ENCODE measurements around the gene CYP2B6. TPM values are rescaled to one million over a fixed set of nuclear protein-coding genes. Genes with fewer than 3 reads are reported as not detected.
"Not testable (repeated sequence)": the region's sequence is repeated elsewhere in the genome, so short reads cannot be mapped to it uniquely, and the experiment has no call there.

Gene CYP2B6
- total RNA-seq, 6 experiments from 2014 or later = 7.9 to 5,721 (median 385) TPM

DNA sequence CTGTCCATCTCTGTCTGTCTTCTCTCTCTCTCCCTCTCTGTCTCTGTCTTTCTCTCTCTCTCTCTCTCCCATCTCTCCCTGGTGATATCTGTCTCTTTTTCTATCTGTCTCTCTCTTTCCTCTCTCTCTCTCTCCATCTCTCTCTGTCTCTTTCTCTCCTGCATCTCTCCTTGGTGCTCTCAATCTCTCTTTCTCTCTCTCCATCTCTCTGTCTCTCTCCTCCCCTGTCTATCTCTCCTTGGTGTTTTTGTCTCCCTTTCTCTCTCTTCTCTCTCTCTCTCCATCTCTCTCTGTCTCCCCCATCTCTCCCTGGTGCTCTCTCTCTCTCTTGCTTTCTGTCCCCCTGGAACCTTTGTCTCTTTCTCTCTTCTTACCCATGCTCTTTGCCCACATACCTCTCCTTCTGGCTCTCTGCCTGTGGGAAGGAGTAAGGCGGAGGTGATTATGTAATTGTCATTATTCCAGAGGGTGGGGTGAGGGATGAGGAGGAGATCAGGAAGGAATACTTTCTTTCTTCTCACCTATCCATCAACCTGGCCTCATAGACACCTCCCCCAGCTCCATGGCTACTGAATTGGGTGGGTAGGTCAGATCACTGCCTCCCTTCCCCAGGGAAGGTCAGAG, 30.9 kb upstream of the CYP2B6 start:
- DNase-seq (no peak), ATAC-seq (no peak)
- Histone ChIP-seq H3K27me3 (no peaks in the 10 kb centered on the region), H3K4me1 (no peaks in the 10 kb centered on the region), H3K9me3 (no peaks in the 10 kb centered on the region), H3K4me3 (no peak overlapping the region), H3K27ac (no peak overlapping the region), H3K36me3 (no peaks in the 10 kb centered on the region)
- intact Hi-C loops (cut with DNase I) = no loop called here
- no CpG with 5 or more reads among the region's 1 CpG for WGBS (ENCODE audit: insufficient coverage, low coverage, low lambda C conversion rate, missing lambda C conversion rate)
- TF ChIP-seq, protein P1, sequence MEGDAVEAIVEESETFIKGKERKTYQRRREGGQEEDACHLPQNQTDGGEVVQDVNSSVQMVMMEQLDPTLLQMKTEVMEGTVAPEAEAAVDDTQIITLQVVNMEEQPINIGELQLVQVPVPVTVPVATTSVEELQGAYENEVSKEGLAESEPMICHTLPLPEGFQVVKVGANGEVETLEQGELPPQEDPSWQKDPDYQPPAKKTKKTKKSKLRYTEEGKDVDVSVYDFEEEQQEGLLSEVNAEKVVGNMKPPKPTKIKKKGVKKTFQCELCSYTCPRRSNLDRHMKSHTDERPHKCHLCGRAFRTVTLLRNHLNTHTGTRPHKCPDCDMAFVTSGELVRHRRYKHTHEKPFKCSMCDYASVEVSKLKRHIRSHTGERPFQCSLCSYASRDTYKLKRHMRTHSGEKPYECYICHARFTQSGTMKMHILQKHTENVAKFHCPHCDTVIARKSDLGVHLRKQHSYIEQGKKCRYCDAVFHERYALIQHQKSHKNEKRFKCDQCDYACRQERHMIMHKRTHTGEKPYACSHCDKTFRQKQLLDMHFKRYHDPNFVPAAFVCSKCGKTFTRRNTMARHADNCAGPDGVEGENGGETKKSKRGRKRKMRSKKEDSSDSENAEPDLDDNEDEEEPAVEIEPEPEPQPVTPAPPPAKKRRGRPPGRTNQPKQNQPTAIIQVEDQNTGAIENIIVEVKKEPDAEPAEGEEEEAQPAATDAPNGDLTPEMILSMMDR (IDR thresholded peaks at IDR 0.05) = no peak
- TF ChIP-seq POLR2A (IDR thresholded peaks at IDR 0.05) = no peak

DNA sequence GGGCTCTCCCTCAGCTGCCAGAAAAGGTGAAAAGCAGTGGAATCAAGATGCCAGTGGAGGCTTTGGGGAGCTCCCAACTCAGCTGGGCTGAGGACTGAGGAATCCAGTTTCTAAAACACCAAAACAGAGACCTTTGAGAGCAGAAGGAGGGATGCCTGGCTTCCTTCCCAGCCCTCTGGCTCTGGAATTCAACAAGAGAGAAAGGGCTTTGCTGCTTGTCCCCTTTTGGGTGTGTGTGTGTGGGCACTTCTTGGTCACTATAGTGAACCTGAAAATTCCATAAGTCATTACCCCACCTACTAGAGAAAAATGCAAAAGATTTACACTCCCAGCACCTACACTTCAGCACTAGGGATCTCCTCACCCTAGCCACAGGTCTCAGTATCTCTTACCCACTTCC, 30.3 kb upstream of the CYP2B6 start:
- ATAC-seq (no peak), DNase-seq (no peak)
- no peak overlapping the region for H3K27ac ChIP-seq
- intact Hi-C loops (cut with DNase I) = no loop called here
- TF ChIP-seq, protein P1 (IDR thresholded peaks at IDR 0.05) = no peak
- no peak for TF ChIP-seq POLR2A (IDR thresholded peaks at IDR 0.05)
- no peaks in the 10 kb centered on the region for H3K36me3 ChIP-seq
- H3K27me3 ChIP-seq = no peaks in the 10 kb centered on the region
- no peak overlapping the region for H3K4me3 ChIP-seq
- no peaks in the 10 kb centered on the region for H3K9me3 ChIP-seq
- H3K4me1 ChIP-seq = no peaks in the 10 kb centered on the region

DNA sequence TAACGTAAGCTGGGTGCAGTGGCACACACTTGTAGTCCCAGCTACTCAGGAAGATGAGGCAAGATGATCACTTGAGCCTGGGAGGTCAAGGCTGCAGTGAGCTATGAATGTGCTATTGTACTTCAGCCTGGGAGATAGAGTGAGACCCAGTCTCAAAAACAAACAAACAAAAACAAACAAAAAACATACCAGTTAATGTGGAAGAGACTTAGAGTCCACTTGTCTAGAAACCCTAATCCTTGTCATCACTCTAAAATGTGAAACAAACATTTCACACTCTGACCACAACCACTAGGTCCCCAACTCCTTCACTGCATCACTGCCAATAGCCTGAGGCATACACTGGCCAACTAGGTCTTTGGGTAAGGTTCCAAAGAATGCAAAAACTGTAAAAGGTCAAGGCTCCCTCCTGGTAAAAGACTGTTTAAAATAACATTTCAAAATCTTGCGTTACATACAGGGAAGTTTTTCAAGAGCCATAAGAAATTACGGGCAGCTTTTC, 28.6 kb upstream of the CYP2B6 start:
- Histone ChIP-seq H3K27me3 (no peaks in the 10 kb centered on the region), H3K4me3 (no peak overlapping the region), H3K9me3 (no peaks in the 10 kb centered on the region), H3K36me3 (no peaks in the 10 kb centered on the region), H3K27ac (no peak overlapping the region), H3K4me1 (no peaks in the 10 kb centered on the region)
- ATAC-seq (peak in 1 of 4 donors; percentile 17), DNase-seq (no peak)
- whole genome bisulfite sequencing (ENCODE audit: insufficient coverage, low coverage, low lambda C conversion rate, missing lambda C conversion rate) = 73% methylated on average over 3 of the region's 3 CpGs
- intact Hi-C loops (cut with DNase I) = no loop called here
- TF ChIP-seq POLR2A (IDR thresholded peaks at IDR 0.05) = no peak
- TF ChIP-seq, protein P1 (IDR thresholded peaks at IDR 0.05) = no peak

DNA sequence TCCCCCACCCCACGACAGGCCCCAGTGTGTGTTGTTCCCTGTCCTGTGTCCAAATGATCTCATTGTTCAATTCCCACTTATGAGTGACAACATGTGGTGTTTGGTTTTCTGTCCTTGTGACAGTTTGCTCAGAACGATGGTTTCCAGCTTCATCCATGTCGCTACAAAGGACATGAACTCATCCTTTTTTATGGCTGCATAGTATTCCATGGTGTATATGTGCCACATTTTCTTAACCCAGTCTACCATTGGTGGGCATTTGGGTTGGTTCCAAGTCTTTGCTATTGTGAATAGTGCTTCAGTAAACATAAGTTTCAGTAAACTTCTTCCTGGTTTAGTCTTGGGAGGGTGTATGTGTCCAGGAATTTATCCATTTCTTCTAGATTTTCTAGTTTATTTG, 26.7 kb upstream of the CYP2B6 start:
- intact Hi-C loops (cut with DNase I); H3K4me3 ChIP-seq; H3K27me3 ChIP-seq; H3K9me3 ChIP-seq; H3K36me3 ChIP-seq; H3K27ac ChIP-seq; DNase-seq; H3K4me1 ChIP-seq; ATAC-seq: not testable (repeated sequence)
- WGBS (ENCODE audit: insufficient coverage, low coverage, low lambda C conversion rate, missing lambda C conversion rate) = 81% methylated on average over 3 of the region's 3 CpGs

DNA sequence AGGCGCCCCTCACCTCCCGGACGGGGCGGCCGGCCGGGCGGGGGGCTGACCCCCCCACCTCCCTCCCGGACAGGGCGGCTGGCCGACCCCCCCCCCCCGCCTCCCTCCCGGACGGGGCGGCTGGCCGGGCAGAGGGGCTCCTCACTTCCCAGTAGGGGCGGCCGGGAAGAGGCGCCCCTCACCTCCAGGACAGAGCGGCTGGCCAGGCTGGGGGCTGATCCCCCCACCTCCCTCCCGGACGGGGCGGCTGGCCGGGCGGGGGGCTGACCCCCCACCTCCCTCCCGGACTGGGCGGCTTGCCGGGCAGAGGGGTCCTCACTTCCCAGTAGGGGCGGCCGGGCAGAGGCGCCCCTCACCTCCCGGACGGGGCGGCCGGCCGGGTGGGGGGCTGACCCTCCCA, 25.7 kb upstream of the CYP2B6 start:
- H3K4me3 ChIP-seq; DNase-seq; H3K4me1 ChIP-seq; H3K36me3 ChIP-seq; H3K9me3 ChIP-seq; ATAC-seq; H3K27me3 ChIP-seq; intact Hi-C loops (cut with DNase I); H3K27ac ChIP-seq: not testable (repeated sequence)
- WGBS (ENCODE audit: insufficient coverage, low coverage, low lambda C conversion rate, missing lambda C conversion rate) = no CpG with 5 or more reads among the region's 35 CpGs

DNA sequence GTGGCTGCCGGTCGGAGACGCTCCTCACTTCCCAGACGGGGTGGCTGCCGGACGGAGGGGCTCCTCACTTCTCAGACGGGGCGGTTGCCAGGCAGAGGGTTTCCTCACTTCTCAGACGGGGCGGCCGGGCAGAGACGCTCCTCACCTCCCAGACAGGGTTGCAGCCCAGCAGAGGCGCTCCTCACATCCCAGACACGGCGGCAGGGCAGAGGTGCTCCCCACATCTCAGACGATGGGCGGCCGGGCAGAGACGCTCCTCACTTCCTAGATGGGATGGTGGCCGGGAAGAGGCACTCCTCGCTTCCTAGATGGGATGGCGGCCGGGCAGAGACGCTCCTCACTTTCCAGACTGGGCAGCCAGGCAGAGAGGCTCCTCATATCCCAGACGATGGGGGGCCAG, 24.5 kb upstream of the CYP2B6 start:
- no CpG with 5 or more reads among the region's 25 CpGs for WGBS (ENCODE audit: insufficient coverage, low coverage, low lambda C conversion rate, missing lambda C conversion rate)
- ATAC-seq; DNase-seq; H3K9me3 ChIP-seq; H3K27me3 ChIP-seq; H3K4me1 ChIP-seq; H3K36me3 ChIP-seq; intact Hi-C loops (cut with DNase I); H3K27ac ChIP-seq; H3K4me3 ChIP-seq: not testable (repeated sequence)

DNA sequence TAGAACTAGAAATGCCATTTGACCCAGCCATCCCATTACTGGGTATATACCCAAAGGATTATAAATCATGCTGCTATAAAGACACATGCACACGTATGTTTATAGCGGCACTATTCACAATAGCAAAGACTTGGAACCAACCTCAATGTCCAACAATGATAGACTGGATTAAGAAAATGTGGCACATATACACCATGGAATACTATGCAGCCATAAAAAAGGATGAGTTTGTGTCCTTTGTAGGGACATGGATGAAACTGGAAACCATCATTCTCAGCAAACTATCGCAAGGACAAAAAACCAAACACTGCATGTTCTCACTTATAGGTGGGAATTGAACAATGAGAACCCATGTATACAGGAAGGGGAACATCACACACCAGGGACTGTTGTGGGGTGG, 23.0 kb upstream of the CYP2B6 start:
- intact Hi-C loops (cut with DNase I); H3K9me3 ChIP-seq; H3K36me3 ChIP-seq; H3K4me1 ChIP-seq; DNase-seq; ATAC-seq; H3K4me3 ChIP-seq; H3K27me3 ChIP-seq; H3K27ac ChIP-seq: not testable (repeated sequence)
- 100% methylated on average over 2 of the region's 3 CpGs for WGBS (ENCODE audit: insufficient coverage, low coverage, low lambda C conversion rate, missing lambda C conversion rate)

DNA sequence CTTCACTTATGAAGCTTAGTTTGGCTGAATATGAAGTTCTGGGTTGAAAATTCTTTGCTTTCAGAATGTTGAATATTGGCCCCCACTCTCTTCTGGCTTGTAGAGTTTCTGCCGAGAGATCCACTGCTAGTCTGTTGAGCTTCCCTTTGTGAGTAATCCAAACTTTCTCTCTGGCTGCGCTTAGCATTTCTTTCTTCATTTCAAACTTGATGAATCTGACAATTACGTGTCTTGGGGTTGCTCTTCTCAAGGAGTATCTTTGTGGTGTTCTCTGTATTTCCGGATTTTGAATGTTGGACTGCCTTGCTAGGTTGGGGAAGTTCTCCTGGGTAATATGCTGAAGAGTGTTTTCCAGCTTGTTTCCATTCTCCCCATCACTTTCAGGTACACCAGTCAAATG, 21.4 kb upstream of the CYP2B6 start:
- H3K27ac ChIP-seq, DNase-seq, H3K4me1 ChIP-seq, H3K27me3 ChIP-seq, H3K4me3 ChIP-seq, H3K36me3 ChIP-seq, H3K9me3 ChIP-seq, ATAC-seq: not testable (repeated sequence)
- 68% methylated on average over 4 of the region's 4 CpGs for WGBS (ENCODE audit: insufficient coverage, low coverage, low lambda C conversion rate, missing lambda C conversion rate)
- intact Hi-C loops (cut with DNase I) = loop anchor here in 1 of 2 donors (10.0 kb wide), 1 partner anchor 175 kb away; no protein-coding TSS in a partner anchor
